GM18873 (cell line): Measurements from ENCODE around the gene MFAP3L.

ENCODE experiments used
- ATAC-seq: cut with Tn5 transposase; IDR thresholded peaks from one replicate; pipeline ENCODE4 v1.9.1; 2021; ENCODE audit warnings: mild to moderate bottlenecking, moderate library complexity, moderate number of reproducible peaks; ENCODE audit not compliant: unreplicated experiment, low FRiP score

MFAP3L gene

GRCh38 chr4:170025523-170026252 lies 507 bp downstream of the MFAP3L start:
- no peak for ATAC-seq

GRCh38 chr4:170022211-170022610 lies 4.0 kb downstream of the MFAP3L start:
- no peak for ATAC-seq

GRCh38 chr4:170017252-170017651 lies 8.9 kb downstream of the MFAP3L start:
- ATAC-seq, result no peak

GRCh38 chr4:170015285-170015684 lies 10.9 kb downstream of the MFAP3L start:
- ATAC-seq, result no peak

GRCh38 chr4:170014359-170015011 lies 11.7 kb downstream of the MFAP3L start:
- ATAC-seq, result no peak

GRCh38 chr4:170012629-170012958 lies 13.6 kb downstream of the MFAP3L start:
- ATAC-seq, result no peak

- no peak for ATAC-seq
Measured at GRCh38 chr4:170011921-170012628, 14.1 kb downstream of the MFAP3L start.

- ATAC-seq, result no peak
Measured at GRCh38 chr4:170009291-170009690, 16.9 kb downstream of the MFAP3L start.

GRCh38 chr4:170008801-170009200 lies 17.4 kb downstream of the MFAP3L start:
- ATAC-seq, result no peak

GRCh38 chr4:170008371-170008770 lies 17.8 kb downstream of the MFAP3L start:
- ATAC-seq, result no peak

- ATAC-seq, result no peak
Measured at GRCh38 chr4:170007113-170007512, 19.1 kb downstream of the MFAP3L start.

GRCh38 chr4:170005472-170005871 lies 20.7 kb downstream of the MFAP3L start:
- ATAC-seq, result no peak

- no peak for ATAC-seq
Measured at GRCh38 chr4:170004651-170005295, 21.4 kb downstream of the MFAP3L start.

GRCh38 chr4:170003071-170004070 lies 22.8 kb downstream of the MFAP3L start:
- ATAC-seq, result no peak

GRCh38 chr4:170001745-170002267 lies 24.4 kb downstream of the MFAP3L start:
- no peak for ATAC-seq

- no peak for ATAC-seq
Measured at GRCh38 chr4:170001011-170001744, 25.0 kb downstream of the MFAP3L start.

- no peak for ATAC-seq
Measured at GRCh38 chr4:169999923-170000322, 26.3 kb downstream of the MFAP3L start.

- no peak for ATAC-seq
Measured at GRCh38 chr4:169998981-169999380, 27.2 kb downstream of the MFAP3L start.
